B cell (primary cell): Measurements from ENCODE around the gene SFXN1. TPM values are rescaled to one million over a fixed set of nuclear protein-coding genes. Genes with fewer than 3 reads are reported as not detected.

ENCODE experiments used
- ATAC-seq: fragments of 200-7000 bp; cut with Tn5 transposase; one replicate; pipeline ENCODE4 v1.10.0; 2021; ENCODE audit warnings: low read depth, mild to moderate bottlenecking, moderate number of reproducible peaks, moderate library complexity
- CTCF ChIA-PET: fragments of 350-600 bp; sonication (Branson Sonifier 250); formaldehyde crosslinking; loops from one replicate; lab custom pipeline; 2021; ENCODE audit warnings: antibody characterized with exemption, inconsistent platforms; lab: Charles Lee
- POLR2A ChIA-PET: fragments of 350-600 bp; sonication (Branson Sonifier 250); formaldehyde crosslinking; loops from one replicate; lab custom pipeline; 2021; ENCODE audit warnings: antibody characterized with exemption; lab: Charles Lee
- DNase-seq: peaks from one replicate; pipeline ENCODE4 v3.0.0; 2013
- H2AFZ ChIP-seq: 2 replicates; pipeline ENCODE4 v1.6.1; 2012; ENCODE audit warnings: mild to moderate bottlenecking, low read depth, low read length; ENCODE audit not compliant: insufficient read depth, poor library complexity, severe bottlenecking
- H3K27ac ChIP-seq, 2 donors: 1 replicate in 1 of 2; 2 replicates in 1 of 2; pipeline ENCODE4 v1.5.1; 2012 to 2013; ENCODE audit warnings: low read length in 2 of 2, mild to moderate bottlenecking in 2 of 2, moderate library complexity in 1 of 2
- H3K27me3 ChIP-seq, 4 experiments: fragments of 200-600 bp in 1 of 4; sonication (generic) in 1 of 4; replicated peaks in 1 of 4; 1 replicate in 2 of 4; 2 replicates in 2 of 4; pipeline versions ENCODE4 v1.6.1 to v1.7.0; 2013 to 2016; ENCODE audit warnings: low read length in 3 of 4, mild to moderate bottlenecking in 2 of 4, mixed read lengths in 1 of 4, moderate library complexity in 1 of 4; ENCODE audit not compliant: insufficient read depth in 4 of 4, control insufficient read depth in 3 of 4; ENCODE audit errors: control extremely low read depth in 1 of 4
- H3K36me3 ChIP-seq, 2 experiments: replicated peaks in 1 of 2; 1 replicate in 1 of 2; 2 replicates in 1 of 2; pipeline versions ENCODE4 v1.6.1 to v1.7.1; 2013; ENCODE audit warnings: low read length in 1 of 2; ENCODE audit not compliant: insufficient read depth in 2 of 2, control insufficient read depth in 1 of 2; ENCODE audit errors: control extremely low read depth in 1 of 2, extremely low read depth in 1 of 2
- H3K4me1 ChIP-seq, 2 donors: fragments of 200-600 bp in 1 of 2; sonication (generic) in 1 of 2; 1 replicate in 1 of 2; 2 replicates in 1 of 2; pipeline versions ENCODE4 v1.5.1 to v1.6.1; 2013 to 2017; ENCODE audit warnings: low read length in 2 of 2; ENCODE audit not compliant: control insufficient read depth in 2 of 2, insufficient read depth in 2 of 2
- H3K4me2 ChIP-seq: replicated peaks from 2 replicates; pipeline ENCODE3; 2012; ENCODE audit warnings: mild to moderate bottlenecking, low read depth, low read length; ENCODE audit not compliant: poor library complexity, severe bottlenecking
- H3K4me3 ChIP-seq, 5 experiments: fragments of 200-600 bp in 1 of 5; sonication (generic) in 1 of 5; 1 replicate in 3 of 5; 2 replicates in 2 of 5; pipeline versions ENCODE4 v1.5.1 to v1.7.0; 2011 to 2016; ENCODE audit warnings: low read length in 4 of 5, mild to moderate bottlenecking in 4 of 5, low read depth in 2 of 5, control low read depth in 1 of 5, moderate library complexity in 1 of 5; ENCODE audit not compliant: insufficient read depth in 1 of 5; ENCODE audit errors: control extremely low read depth in 1 of 5, extremely low read depth in 1 of 5
- H3K79me2 ChIP-seq: fragments of 200-600 bp; sonication (generic); one replicate; pipeline ENCODE4 v1.6.0; 2016; ENCODE audit warnings: low read length; ENCODE audit not compliant: control insufficient read depth, insufficient read depth
- H3K9ac ChIP-seq: fragments of 200-600 bp; sonication (generic); 2 replicates; pipeline ENCODE4 v1.6.1; 2017; ENCODE audit warnings: mild to moderate bottlenecking, low read length, moderate library complexity
- H3K9me3 ChIP-seq, 3 donors: one replicate each; pipeline versions ENCODE4 v1.6.1 to v1.7.1; 2013; ENCODE audit warnings: low read length in 2 of 3; ENCODE audit not compliant: control insufficient read depth in 2 of 3, insufficient read depth in 1 of 3; ENCODE audit errors: control extremely low read depth in 1 of 3
- H4K20me1 ChIP-seq: 2 replicates; pipeline ENCODE4 v1.6.0; 2012; ENCODE audit warnings: mild to moderate bottlenecking, low read length; ENCODE audit not compliant: insufficient read depth, control insufficient read depth, poor library complexity, severe bottlenecking
- H3K27ac Mint-ChIP-seq: one replicate; pipeline ENCODE4 v1.8.0; 2021; ENCODE audit warnings: mixed read lengths
- H3K27me3 Mint-ChIP-seq: one replicate; pipeline ENCODE4 v1.8.0; 2021; ENCODE audit warnings: mixed read lengths
- H3K4me1 Mint-ChIP-seq: one replicate; pipeline ENCODE4 v1.8.0; 2021; ENCODE audit warnings: mixed read lengths
- H3K4me3 Mint-ChIP-seq: one replicate; pipeline ENCODE4 v1.8.0; 2021; ENCODE audit warnings: mixed read lengths
- H3K9me3 Mint-ChIP-seq: one replicate; pipeline ENCODE4 v1.8.0; 2022; ENCODE audit warnings: mixed read lengths; ENCODE audit not compliant: insufficient read depth
- CTCF ChIP-seq: fragments of 200-600 bp; IDR thresholded peaks from one replicate; pipeline ENCODE4 v1.8.0; 2022; ENCODE audit warnings: antibody characterized with exemption, mild to moderate bottlenecking
- EZH2 ChIP-seq: IDR thresholded peaks from 2 replicates; pipeline ENCODE4 v1.6.1; 2012; ENCODE audit warnings: borderline replicate concordance, low read depth, mild to moderate bottlenecking, moderate library complexity, low read length; ENCODE audit not compliant: insufficient read depth, poor library complexity, severe bottlenecking
- WGBS: methylation state at CpG from one replicate; pipeline ENCODE4 v1.1.5; 2013; ENCODE audit warnings: missing lambda C conversion rate; ENCODE audit not compliant: insufficient coverage; 5-methylcytosine and 5-hydroxymethylcytosine counted together
- intact Hi-C: fragments of 100-400 bp; cut with micrococcal nuclease; formaldehyde crosslinking; loops from one replicate; pipeline ENCODE4 v1.10.0; 2022
- polyA plus RNA-seq: library from polyadenylated mRNA; depleted of rRNA; stranded (reverse); fragments of >200 nt; gene quantifications from 2 replicates; pipeline ENCODE4 v1.2.3, GENCODE V29; 2012
- total RNA-seq, 2 donors: library from RNA; stranded (reverse); fragments of 120-200 nt in 1 of 2; gene quantifications; 1 replicate in 1 of 2; 2 replicates in 1 of 2; pipeline versions ENCODE4 v1.2.3 to v1.2.4, GENCODE V29; 2013 to 2022

Gene SFXN1
- total and polyA plus RNA-seq, 2 donors (not counting 1 experiment from before 2014, with no cell fraction given), result 16.4 to 30.5 TPM

GRCh38 chr5:175544108-175544511, 65.8 kb downstream of the SFXN1 start:
- intact Hi-C loops, result no loop called here
- Mint-ChIP-seq H3K4me3 (no peak overlapping the region), H3K9me3 (no peaks in the 10 kb centered on the region), H3K27ac (no peak overlapping the region), H3K27me3 (peaks cover 33% of the 10 kb centered on the region), H3K4me1 (no peaks in the 10 kb centered on the region)
- no peaks in the 10 kb centered on the region for H3K36me3 ChIP-seq
- H3K27me3 ChIP-seq, result peaks cover 0 to 5% (median 4%) of the 10 kb centered on the region in 4 experiments
- H3K9me3 ChIP-seq, result no peaks in the 10 kb centered on the region
- H3K4me3 ChIP-seq, result no peak overlapping the region
- no peaks in the 10 kb centered on the region for H3K79me2 ChIP-seq
- H2AFZ ChIP-seq, result no peak overlapping the region
- ATAC-seq (no peak), DNase-seq (no peak)
- CTCF ChIA-PET, result no interaction called here
- no peak overlapping the region for H3K27ac ChIP-seq
- 89% methylated on average over 1 of the region's 1 CpG for WGBS
- H3K4me2 ChIP-seq, result no peak overlapping the region
- POLR2A ChIA-PET, result no interaction called here
- no peaks in the 10 kb centered on the region for H3K4me1 ChIP-seq
- no peaks in the 10 kb centered on the region for H4K20me1 ChIP-seq
- H3K9ac ChIP-seq, result no peak overlapping the region
- no peak for TF ChIP-seq CTCF
- TF ChIP-seq EZH2, result no peak

GRCh38 chr5:175544586-175544985, 66.2 kb downstream of the SFXN1 start:
- intact Hi-C loops, result no loop called here
- Histone ChIP-seq H3K36me3 (no peaks in the 10 kb centered on the region), H3K4me2 (no peak overlapping the region), H2AFZ (no peak overlapping the region), H3K4me1 (no peaks in the 10 kb centered on the region), H3K4me3 (no peak overlapping the region), H3K79me2 (no peaks in the 10 kb centered on the region), H3K9me3 (no peaks in the 10 kb centered on the region), H3K27me3 (peaks cover 0 to 8% (median 5%) of the 10 kb centered on the region in 4 experiments), H3K27ac (no peak overlapping the region), H3K9ac (no peak overlapping the region), H4K20me1 (no peaks in the 10 kb centered on the region)
- DNase-seq, result no peak
- ATAC-seq, result no peak
- H3K9me3 Mint-ChIP-seq, result no peaks in the 10 kb centered on the region
- 93% methylated on average over 4 of the region's 5 CpGs for WGBS
- H3K4me3 Mint-ChIP-seq, result no peak overlapping the region
- ChIA-PET POLR2A (no interaction called here), CTCF (no interaction called here)
- H3K27ac Mint-ChIP-seq, result no peak overlapping the region
- TF ChIP-seq EZH2, result no peak
- TF ChIP-seq CTCF, result no peak
- H3K4me1 Mint-ChIP-seq, result no peaks in the 10 kb centered on the region
- H3K27me3 Mint-ChIP-seq, result peaks cover 34% of the 10 kb centered on the region
